ENCODE data around the gene CDO1. TPM values are rescaled to one million over a fixed set of nuclear protein-coding genes. Genes with fewer than 3 reads are reported as not detected.

The CDO1 gene
- total and polyA plus RNA-seq, 9 of the 15 experiments (the other 6 are each of a cell fraction or from before 2014, with no cell fraction given): 0.16 to 0.22 TPM; not detected in 7

GRCh38 chr5:115841382-115842088 is 25.1 kb upstream of the CDO1 start, which contains the start of the genes AP3S1 and ATG12 (continued):
- TF ChIP-seq ZNF354B (CRISPR knock-in tag; IDR thresholded peaks at IDR 0.05) (no peak), ZBTB17 (CRISPR knock-in tag; IDR thresholded peaks at IDR 0.05) (no peak; the same call in 1 of the 2 replicates), U2AF1 (optimal IDR thresholded peaks at IDR 0.05; ENCODE audit: low read depth, low read length) (no peak), PCBP2 (IDR thresholded peaks at IDR 0.05; ENCODE audit: low read depth, low read length, poor library complexity, severe bottlenecking) (no peak), ZNF143 (CRISPR knock-in tag; IDR thresholded peaks at IDR 0.05) (no peak), FOXK2 (conservative IDR thresholded peaks at IDR 0.05 in 1 of 2, IDR thresholded peaks at IDR 0.05 in 1 of 2; ENCODE audit: low read depth in 2 of 2) (peak; percentile 77 to 95; a peak in 3 of 4 replicates), ZNF280A (IDR thresholded peaks at IDR 0.05; ENCODE audit: low read depth, partially characterized antibody) (no peak), ZFP36 (IDR thresholded peaks at IDR 0.05; ENCODE audit: low read depth, low read length, partially characterized antibody) (no peak), EWSR1 (IDR thresholded peaks at IDR 0.05; ENCODE audit: borderline replicate concordance, low read depth, partially characterized antibody) (no peak), FOS (IDR thresholded peaks at IDR 0.05; ENCODE audit: extremely low read depth, insufficient read length) (no peak), YY1 (IDR thresholded peaks at IDR 0.05; ENCODE audit: borderline replicate concordance in 1 of 3, control insufficient read depth in 1 of 3, extremely low read depth in 1 of 3, insufficient read depth in 3 of 3, insufficient read length in 1 of 3, insufficient replicate concordance in 2 of 3, low read depth in 1 of 3, low read length in 2 of 3) (peak; percentile 90 to 98 (median 94)), ZNF324 (CRISPR knock-in tag; IDR thresholded peaks at IDR 0.05) (no peak), ZNF253 (CRISPR knock-in tag; conservative IDR thresholded peaks at IDR 0.05) (no peak), TAF1 (IDR thresholded peaks at IDR 0.05; ENCODE audit: control insufficient read depth, extremely low read depth, insufficient read depth, low read length, severe bottlenecking) (peak; percentile 98), MTA3 (IDR thresholded peaks at IDR 0.05; ENCODE audit: borderline replicate concordance) (peak; percentile 53; the same call in 1 of the 2 replicates), MCM7 (IDR thresholded peaks at IDR 0.05) (no peak), CTBP1 (IDR thresholded peaks at IDR 0.05; ENCODE audit: borderline replicate concordance) (no peak; the same call in 1 of the 2 replicates)
- TF ChIP-seq, protein P1, sequence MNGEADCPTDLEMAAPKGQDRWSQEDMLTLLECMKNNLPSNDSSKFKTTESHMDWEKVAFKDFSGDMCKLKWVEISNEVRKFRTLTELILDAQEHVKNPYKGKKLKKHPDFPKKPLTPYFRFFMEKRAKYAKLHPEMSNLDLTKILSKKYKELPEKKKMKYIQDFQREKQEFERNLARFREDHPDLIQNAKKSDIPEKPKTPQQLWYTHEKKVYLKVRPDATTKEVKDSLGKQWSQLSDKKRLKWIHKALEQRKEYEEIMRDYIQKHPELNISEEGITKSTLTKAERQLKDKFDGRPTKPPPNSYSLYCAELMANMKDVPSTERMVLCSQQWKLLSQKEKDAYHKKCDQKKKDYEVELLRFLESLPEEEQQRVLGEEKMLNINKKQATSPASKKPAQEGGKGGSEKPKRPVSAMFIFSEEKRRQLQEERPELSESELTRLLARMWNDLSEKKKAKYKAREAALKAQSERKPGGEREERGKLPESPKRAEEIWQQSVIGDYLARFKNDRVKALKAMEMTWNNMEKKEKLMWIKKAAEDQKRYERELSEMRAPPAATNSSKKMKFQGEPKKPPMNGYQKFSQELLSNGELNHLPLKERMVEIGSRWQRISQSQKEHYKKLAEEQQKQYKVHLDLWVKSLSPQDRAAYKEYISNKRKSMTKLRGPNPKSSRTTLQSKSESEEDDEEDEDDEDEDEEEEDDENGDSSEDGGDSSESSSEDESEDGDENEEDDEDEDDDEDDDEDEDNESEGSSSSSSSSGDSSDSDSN (IDR thresholded peaks at IDR 0.05; ENCODE audit: borderline replicate concordance in 1 of 2, low read depth in 2 of 2, low read length in 2 of 2): peak in 1 of 2 experiments; percentile 66; a peak in 1 of 4 replicates
- TF ChIP-seq, protein P2, sequence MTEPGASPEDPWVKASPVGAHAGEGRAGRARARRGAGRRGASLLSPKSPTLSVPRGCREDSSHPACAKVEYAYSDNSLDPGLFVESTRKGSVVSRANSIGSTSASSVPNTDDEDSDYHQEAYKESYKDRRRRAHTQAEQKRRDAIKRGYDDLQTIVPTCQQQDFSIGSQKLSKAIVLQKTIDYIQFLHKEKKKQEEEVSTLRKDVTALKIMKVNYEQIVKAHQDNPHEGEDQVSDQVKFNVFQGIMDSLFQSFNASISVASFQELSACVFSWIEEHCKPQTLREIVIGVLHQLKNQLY (CRISPR knock-in tag; conservative IDR thresholded peaks at IDR 0.05): no peak
- TF ChIP-seq, protein P3, sequence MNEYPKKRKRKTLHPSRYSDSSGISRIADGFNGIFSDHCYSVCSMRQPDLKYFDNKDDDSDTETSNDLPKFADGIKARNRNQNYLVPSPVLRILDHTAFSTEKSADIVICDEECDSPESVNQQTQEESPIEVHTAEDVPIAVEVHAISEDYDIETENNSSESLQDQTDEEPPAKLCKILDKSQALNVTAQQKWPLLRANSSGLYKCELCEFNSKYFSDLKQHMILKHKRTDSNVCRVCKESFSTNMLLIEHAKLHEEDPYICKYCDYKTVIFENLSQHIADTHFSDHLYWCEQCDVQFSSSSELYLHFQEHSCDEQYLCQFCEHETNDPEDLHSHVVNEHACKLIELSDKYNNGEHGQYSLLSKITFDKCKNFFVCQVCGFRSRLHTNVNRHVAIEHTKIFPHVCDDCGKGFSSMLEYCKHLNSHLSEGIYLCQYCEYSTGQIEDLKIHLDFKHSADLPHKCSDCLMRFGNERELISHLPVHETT (CRISPR knock-in tag; conservative IDR thresholded peaks at IDR 0.05 in 1 of 2, IDR thresholded peaks at IDR 0.05 in 1 of 2): peak in 1 of 2 experiments; percentile 70; a peak in 1 of 4 replicates
